ENCODE results near the gene RFTN1. TPM values are rescaled to one million over a fixed set of nuclear protein-coding genes. Genes with fewer than 3 reads are reported as not detected.

The RFTN1 gene
- total RNA-seq, 2 experiments from 2014 or later, result 81.8 to 152 TPM

- Histone ChIP-seq H2AFZ (ENCODE audit: low read length) (no peak overlapping the region), H3K79me2 (ENCODE audit: insufficient read depth, low read depth, low read length) (no peaks in the 10 kb centered on the region), H3K4me2 (ENCODE audit: low read length) (no peak overlapping the region), H3K9me3 (ENCODE audit: low read length) (no peaks in the 10 kb centered on the region), H3K9me2 (ENCODE audit: insufficient read depth, low read length) (no peaks in the 10 kb centered on the region), H3K27ac (ENCODE audit: low read depth, low read length, poor library complexity, severe bottlenecking) (no peak overlapping the region), H3K4me3 (ENCODE audit: low read depth, low read length, poor library complexity, severe bottlenecking) (no peak overlapping the region), H3K36me3 (ENCODE audit: insufficient read depth, low read length) (no peaks in the 10 kb centered on the region), H3K4me1 (ENCODE audit: insufficient read depth, low read length, poor library complexity, severe bottlenecking) (peaks cover 3% of the 10 kb centered on the region), H4K20me1 (ENCODE audit: insufficient read depth, low read length) (no peaks in the 10 kb centered on the region)
- no peak for DNase-seq (ENCODE audit: low spot score)
- intact Hi-C loops (cut with micrococcal nuclease; ENCODE audit: unreplicated experiment), result no loop called here
- ChIA-PET POLR2A (interaction anchor here (1.0 to 2.2 kb wide), 4 partner anchors 10 to 21 kb away, joined by 3 to 10 read pairs (median 4); no protein-coding TSS in a partner anchor), CTCF (ENCODE audit: unreplicated experiment) (no interaction called here)
- BruUV-seq (replicated peaks), result no TSS peak
- TF ChIP-seq CTCF (conservative IDR thresholded peaks at IDR 0.05; ENCODE audit: low read length), result no peak
- no peak for TF ChIP-seq EZH2phosphoT487 (IDR thresholded peaks at IDR 0.05; ENCODE audit: borderline replicate concordance, low read depth, low read length)
Observed at GRCh38 chr3:16536996-16537395, 23.5 kb upstream of the RFTN1 start.

GRCh38 chr3:16536344-16536663, 22.8 kb upstream of the RFTN1 start:
- BruUV-seq (replicated peaks), result no TSS peak
- no peak for DNase-seq (ENCODE audit: low spot score)
- Histone ChIP-seq H2AFZ (ENCODE audit: low read length) (no peak overlapping the region), H3K9me2 (ENCODE audit: insufficient read depth, low read length) (no peaks in the 10 kb centered on the region), H3K79me2 (ENCODE audit: insufficient read depth, low read depth, low read length) (no peaks in the 10 kb centered on the region), H3K4me1 (ENCODE audit: insufficient read depth, low read length, poor library complexity, severe bottlenecking) (peaks cover 9% of the 10 kb centered on the region), H3K9me3 (ENCODE audit: low read length) (no peaks in the 10 kb centered on the region), H3K4me3 (ENCODE audit: low read depth, low read length, poor library complexity, severe bottlenecking) (no peak overlapping the region), H3K36me3 (ENCODE audit: insufficient read depth, low read length) (no peaks in the 10 kb centered on the region), H3K27ac (ENCODE audit: low read depth, low read length, poor library complexity, severe bottlenecking) (no peak overlapping the region), H3K4me2 (ENCODE audit: low read length) (no peak overlapping the region), H4K20me1 (ENCODE audit: insufficient read depth, low read length) (no peaks in the 10 kb centered on the region)
- ChIA-PET CTCF (ENCODE audit: unreplicated experiment) (no interaction called here), POLR2A (interaction anchor here (0.5 to 2.2 kb wide), 6 partner anchors 10 to 379 kb away, joined by 3 to 10 read pairs (median 4); no protein-coding TSS in a partner anchor)
- no peak for TF ChIP-seq EZH2phosphoT487 (IDR thresholded peaks at IDR 0.05; ENCODE audit: borderline replicate concordance, low read depth, low read length)
- TF ChIP-seq CTCF (conservative IDR thresholded peaks at IDR 0.05; ENCODE audit: low read length), result no peak
- intact Hi-C loops (cut with micrococcal nuclease; ENCODE audit: unreplicated experiment), result no loop called here

GRCh38 chr3:16534640-16535262, 21.3 kb upstream of the RFTN1 start:
- ChIA-PET POLR2A (interaction anchor here (0.6 kb wide), 1 partner anchor 38 kb away, joined by 3 read pairs; no protein-coding TSS in a partner anchor), CTCF (ENCODE audit: unreplicated experiment) (no interaction called here)
- Histone ChIP-seq H3K9me3 (ENCODE audit: low read length) (no peaks in the 10 kb centered on the region), H3K36me3 (ENCODE audit: insufficient read depth, low read length) (no peaks in the 10 kb centered on the region), H3K4me1 (ENCODE audit: insufficient read depth, low read length, poor library complexity, severe bottlenecking) (peaks cover 9% of the 10 kb centered on the region), H4K20me1 (ENCODE audit: insufficient read depth, low read length) (no peaks in the 10 kb centered on the region), H3K9me2 (ENCODE audit: insufficient read depth, low read length) (no peaks in the 10 kb centered on the region), H2AFZ (ENCODE audit: low read length) (no peak overlapping the region), H3K4me2 (ENCODE audit: low read length) (no peak overlapping the region), H3K27ac (ENCODE audit: low read depth, low read length, poor library complexity, severe bottlenecking) (no peak overlapping the region), H3K79me2 (ENCODE audit: insufficient read depth, low read depth, low read length) (no peaks in the 10 kb centered on the region), H3K4me3 (ENCODE audit: low read depth, low read length, poor library complexity, severe bottlenecking) (no peak overlapping the region)
- no TSS peak for BruUV-seq (replicated peaks)
- intact Hi-C loops (cut with micrococcal nuclease; ENCODE audit: unreplicated experiment), result no loop called here
- DNase-seq (ENCODE audit: low spot score), result no peak
- TF ChIP-seq CTCF (conservative IDR thresholded peaks at IDR 0.05; ENCODE audit: low read length) (no peak), EZH2phosphoT487 (IDR thresholded peaks at IDR 0.05; ENCODE audit: borderline replicate concordance, low read depth, low read length) (no peak)

Measured in OCI-LY7 (cell line).